ENCODE measurements around the gene NIM1K. TPM values are rescaled to one million over a fixed set of nuclear protein-coding genes. Genes with fewer than 3 reads are reported as not detected.

Gene NIM1K
- total RNA-seq, 1 experiment from 2014 or later: 0.26 TPM

DNA sequence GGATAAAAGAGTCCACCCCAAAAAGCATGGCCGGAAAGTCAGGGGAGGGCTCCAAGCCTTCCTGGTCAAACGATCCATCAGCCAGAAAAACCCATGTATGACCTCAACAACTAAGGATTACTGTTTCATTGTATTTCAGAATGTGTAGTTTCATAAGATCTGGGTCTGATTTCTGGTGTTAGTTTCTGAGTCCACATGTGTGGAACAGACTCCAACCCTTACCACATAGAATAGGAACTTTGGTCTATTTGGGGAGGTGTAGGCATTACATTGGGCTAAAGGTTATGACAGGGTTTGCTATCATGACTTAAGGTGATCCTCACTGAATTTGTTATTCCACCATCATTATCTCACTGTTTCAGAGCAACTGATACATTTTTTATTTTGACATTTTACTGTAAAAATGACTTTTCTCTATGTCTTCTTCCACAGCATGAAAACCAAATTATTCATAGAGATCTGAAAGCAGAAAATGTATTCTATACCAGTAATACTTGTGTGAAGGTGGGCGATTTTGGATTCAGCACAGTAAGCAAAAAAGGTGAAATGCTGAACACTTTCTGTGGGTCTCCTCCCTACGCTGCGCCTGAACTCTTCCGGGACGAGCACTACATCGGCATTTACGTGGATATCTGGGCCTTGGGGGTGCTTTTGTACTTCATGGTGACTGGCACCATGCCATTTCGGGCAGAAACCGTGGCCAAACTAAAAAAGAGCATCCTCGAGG is 87.7 kb downstream of the NIM1K start:
- POLR2A ChIA-PET (ENCODE audit: unreplicated experiment): no interaction called here
- CTCF ChIA-PET: no interaction called here
- Histone ChIP-seq H3K36me3 (ENCODE audit: low read depth) (no peaks in the 10 kb centered on the region), H3K9me3 (ENCODE audit: insufficient read depth, low read depth) (no peaks in the 10 kb centered on the region), H3K4me1 (replicated peaks; ENCODE audit: insufficient read depth) (no peaks in the 10 kb centered on the region), H3K27ac (no peak overlapping the region), H3K4me3 (no peak overlapping the region), H3K27me3 (ENCODE audit: insufficient read depth, low read depth) (no peaks in the 10 kb centered on the region; the same call in 1 of the 2 replicates), H4K20me1 (ENCODE audit: insufficient read depth) (no peaks in the 10 kb centered on the region), H2AFZ (no peak overlapping the region), H3K79me2 (ENCODE audit: low read depth) (no peaks in the 10 kb centered on the region), H3K4me2 (no peak overlapping the region), H3F3A (ENCODE audit: insufficient read depth, low read depth) (no peaks in the 10 kb centered on the region), H3K9me2 (ENCODE audit: insufficient read depth) (no peaks in the 10 kb centered on the region; the same call in 1 of the 2 replicates)
- intact Hi-C loops (cut with micrococcal nuclease; ENCODE audit: unreplicated experiment): no loop called here
- no TSS peak for BruUV-seq (replicated peaks)
- TF ChIP-seq EZH2 (IDR thresholded peaks at IDR 0.05; ENCODE audit: low read depth): no peak
- TF ChIP-seq, protein P1, sequence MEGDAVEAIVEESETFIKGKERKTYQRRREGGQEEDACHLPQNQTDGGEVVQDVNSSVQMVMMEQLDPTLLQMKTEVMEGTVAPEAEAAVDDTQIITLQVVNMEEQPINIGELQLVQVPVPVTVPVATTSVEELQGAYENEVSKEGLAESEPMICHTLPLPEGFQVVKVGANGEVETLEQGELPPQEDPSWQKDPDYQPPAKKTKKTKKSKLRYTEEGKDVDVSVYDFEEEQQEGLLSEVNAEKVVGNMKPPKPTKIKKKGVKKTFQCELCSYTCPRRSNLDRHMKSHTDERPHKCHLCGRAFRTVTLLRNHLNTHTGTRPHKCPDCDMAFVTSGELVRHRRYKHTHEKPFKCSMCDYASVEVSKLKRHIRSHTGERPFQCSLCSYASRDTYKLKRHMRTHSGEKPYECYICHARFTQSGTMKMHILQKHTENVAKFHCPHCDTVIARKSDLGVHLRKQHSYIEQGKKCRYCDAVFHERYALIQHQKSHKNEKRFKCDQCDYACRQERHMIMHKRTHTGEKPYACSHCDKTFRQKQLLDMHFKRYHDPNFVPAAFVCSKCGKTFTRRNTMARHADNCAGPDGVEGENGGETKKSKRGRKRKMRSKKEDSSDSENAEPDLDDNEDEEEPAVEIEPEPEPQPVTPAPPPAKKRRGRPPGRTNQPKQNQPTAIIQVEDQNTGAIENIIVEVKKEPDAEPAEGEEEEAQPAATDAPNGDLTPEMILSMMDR (conservative IDR thresholded peaks at IDR 0.05): no peak
- no peak for DNase-seq

DNA sequence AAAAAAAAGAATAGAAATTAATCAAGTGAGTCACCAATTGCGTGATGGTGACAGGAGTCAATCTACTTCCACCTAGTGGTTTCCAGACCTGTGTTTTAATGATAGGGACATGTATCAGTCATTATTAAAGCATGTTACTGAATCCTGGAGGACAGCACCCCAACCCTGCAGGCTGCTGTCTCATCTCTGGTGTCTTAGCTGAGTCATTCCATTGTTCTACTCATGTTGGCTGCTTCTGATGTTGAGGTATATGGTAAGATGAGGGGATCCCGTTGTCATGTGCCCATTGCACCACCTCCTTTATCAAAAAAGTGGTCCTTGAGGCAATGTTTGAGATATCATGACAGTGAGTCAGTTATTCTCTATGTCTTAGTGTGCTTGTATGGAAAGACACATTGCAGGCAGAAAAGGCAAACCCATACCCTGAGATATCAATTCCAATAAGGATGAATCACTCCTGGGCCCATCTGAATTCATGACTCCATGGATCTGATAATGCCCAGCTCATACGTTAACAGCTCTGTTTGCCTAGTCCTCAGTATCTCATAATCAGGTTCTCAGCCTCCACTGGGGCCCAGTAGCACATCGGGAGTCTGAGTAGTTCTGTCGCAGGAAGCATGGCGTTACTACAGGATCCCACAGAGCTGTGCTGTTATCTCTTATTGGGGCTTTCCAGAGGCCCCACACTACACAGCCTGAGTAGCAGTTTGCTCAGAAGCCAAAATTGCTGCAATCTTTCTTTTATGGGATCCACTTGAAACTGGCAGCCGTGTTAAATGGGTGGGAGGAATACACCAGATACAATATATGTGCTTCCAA is 90.0 kb downstream of the NIM1K start:
- TF ChIP-seq EZH2 (IDR thresholded peaks at IDR 0.05; ENCODE audit: low read depth): no peak
- TF ChIP-seq, protein P1 (conservative IDR thresholded peaks at IDR 0.05): no peak
- no peaks in the 10 kb centered on the region for H3K79me2 ChIP-seq (ENCODE audit: low read depth)
- POLR2A ChIA-PET (ENCODE audit: unreplicated experiment): interaction anchor here (0.5 to 0.6 kb wide), 2 partner anchors 10 to 85 kb away, joined by 3 to 16 read pairs; no protein-coding TSS in a partner anchor
- no peak overlapping the region for H2AFZ ChIP-seq
- no peak overlapping the region for H3K27ac ChIP-seq
- peaks cover 13% of the 10 kb centered on the region; the same call in 1 of the 2 replicates for H3F3A ChIP-seq (ENCODE audit: insufficient read depth, low read depth)
- no peaks in the 10 kb centered on the region for H3K4me1 ChIP-seq (replicated peaks; ENCODE audit: insufficient read depth)
- no peaks in the 10 kb centered on the region for H3K9me3 ChIP-seq (ENCODE audit: insufficient read depth, low read depth)
- intact Hi-C loops (cut with micrococcal nuclease; ENCODE audit: unreplicated experiment): no loop called here
- no peaks in the 10 kb centered on the region; the same call in 1 of the 2 replicates for H3K9me2 ChIP-seq (ENCODE audit: insufficient read depth)
- H3K36me3 ChIP-seq (ENCODE audit: low read depth): no peaks in the 10 kb centered on the region
- DNase-seq: no peak
- CTCF ChIA-PET: no interaction called here
- no peak overlapping the region for H3K4me2 ChIP-seq
- BruUV-seq (replicated peaks): no TSS peak
- no peaks in the 10 kb centered on the region for H4K20me1 ChIP-seq (ENCODE audit: insufficient read depth)
- H3K4me3 ChIP-seq: no peak overlapping the region
- no peaks in the 10 kb centered on the region; the same call in 1 of the 2 replicates for H3K27me3 ChIP-seq (ENCODE audit: insufficient read depth, low read depth)

DNA sequence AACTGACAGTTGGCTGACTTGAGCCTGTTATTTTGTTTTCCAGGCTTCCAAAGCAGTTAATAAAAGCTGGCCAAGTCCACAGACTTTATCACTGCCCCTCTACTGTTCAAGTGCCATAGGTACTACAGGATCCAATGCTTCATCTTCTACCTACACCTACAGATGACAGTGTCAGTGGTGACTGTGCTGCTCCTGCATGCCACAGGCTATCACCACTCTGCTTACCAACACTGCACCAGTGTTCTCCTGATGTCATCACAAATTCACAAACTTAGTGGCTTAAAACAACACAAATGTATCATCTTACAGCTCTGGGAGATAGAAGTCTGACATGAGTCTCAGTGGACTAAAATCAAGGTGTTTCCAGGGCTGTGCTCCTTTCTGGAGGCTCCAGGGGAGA is 94.6 kb downstream of the NIM1K start:
- H3K4me1 ChIP-seq (replicated peaks; ENCODE audit: insufficient read depth): no peaks in the 10 kb centered on the region
- TSS peak; percentile 2 for BruUV-seq (replicated peaks)
- peaks cover 37% of the 10 kb centered on the region; the same call in 1 of the 2 replicates for H3K36me3 ChIP-seq (ENCODE audit: low read depth)
- no peak overlapping the region for H3K4me2 ChIP-seq
- no peaks in the 10 kb centered on the region; the same call in 1 of the 2 replicates for H3K9me2 ChIP-seq (ENCODE audit: insufficient read depth)
- no peaks in the 10 kb centered on the region for H3K9me3 ChIP-seq (ENCODE audit: insufficient read depth, low read depth)
- H3K27ac ChIP-seq: no peak overlapping the region
- no peak for DNase-seq
- H3K4me3 ChIP-seq: no peak overlapping the region
- peaks cover 37% of the 10 kb centered on the region; the same call in 1 of the 2 replicates for H3F3A ChIP-seq (ENCODE audit: insufficient read depth, low read depth)
- CTCF ChIA-PET: no interaction called here
- intact Hi-C loops (cut with micrococcal nuclease; ENCODE audit: unreplicated experiment): no loop called here
- POLR2A ChIA-PET (ENCODE audit: unreplicated experiment): interaction anchor here (0.6 kb wide), 1 partner anchor 1382 kb away, joined by 3 read pairs; the partner anchor contains the start of gene RIMOC1
- H2AFZ ChIP-seq: no peak overlapping the region
- TF ChIP-seq, protein P1 (conservative IDR thresholded peaks at IDR 0.05): no peak
- TF ChIP-seq EZH2 (IDR thresholded peaks at IDR 0.05; ENCODE audit: low read depth): no peak
- H3K27me3 ChIP-seq (ENCODE audit: insufficient read depth, low read depth): no peaks in the 10 kb centered on the region
- no peaks in the 10 kb centered on the region for H3K79me2 ChIP-seq (ENCODE audit: low read depth)
- H4K20me1 ChIP-seq (ENCODE audit: insufficient read depth): no peaks in the 10 kb centered on the region
